ENCODE results near the gene DENND5A. TPM values are rescaled to one million over a fixed set of nuclear protein-coding genes. Genes with fewer than 3 reads are reported as not detected.

DENND5A gene
- total and polyA plus RNA-seq, 10 of the 15 experiments (the other 5 are each of a cell fraction or from before 2014, with no cell fraction given) = 15.6 to 157 (median 85.1) TPM

DNA sequence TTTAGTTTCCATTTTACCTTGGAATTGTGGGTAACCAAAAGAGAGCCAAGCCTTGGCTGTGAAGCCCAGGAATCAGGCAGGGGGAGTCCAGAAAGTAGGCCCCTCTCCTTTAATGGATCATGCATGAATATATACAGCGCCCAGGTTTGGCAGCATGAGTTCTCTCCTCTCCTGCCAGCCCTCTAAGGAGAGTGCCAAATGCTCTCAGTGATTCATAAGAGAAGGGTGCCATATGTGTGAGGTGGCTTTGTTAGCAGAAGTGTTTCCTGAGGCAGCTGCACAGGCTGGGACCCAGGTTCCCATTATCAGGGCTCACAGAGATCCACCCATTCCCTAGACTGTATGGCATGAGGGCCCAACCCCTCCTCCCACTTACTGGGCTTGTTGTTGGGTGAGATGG, 121.4 kb downstream of the DENND5A start:
- POLR2A ChIA-PET = interaction anchor here (0.6 kb wide), 1 partner anchor 554 kb away, joined by 4 read pairs; no protein-coding TSS in a partner anchor
- CTCF ChIA-PET = interaction anchor here (0.7 to 1.8 kb wide), 3 partner anchors 104 to 363 kb away, joined by 3 to 5 read pairs (median 3); no protein-coding TSS in a partner anchor
- Histone ChIP-seq H3K4me2 (ENCODE audit: control insufficient read depth, insufficient read depth) (no peak overlapping the region), H3K9me3 (replicated peaks; ENCODE audit: control insufficient read depth, insufficient read depth, low read length) (no peaks in the 10 kb centered on the region), H3K4me3 (no peak overlapping the region), H3K9ac (ENCODE audit: control insufficient read depth, insufficient read depth, low read length) (no peak overlapping the region), H3K4me1 (ENCODE audit: control insufficient read depth, insufficient read depth, low read length) (no peaks in the 10 kb centered on the region), H4K20me1 (ENCODE audit: control insufficient read depth, insufficient read depth) (no peaks in the 10 kb centered on the region), H3K27ac (ENCODE audit: control insufficient read depth, insufficient read depth) (no peak overlapping the region), H3K79me2 (ENCODE audit: control insufficient read depth, insufficient read depth, low read length) (no peaks in the 10 kb centered on the region), H2AFZ (ENCODE audit: control insufficient read depth, low read depth, low read length) (no peak overlapping the region), H3K27me3 (replicated peaks in 1 of 2; ENCODE audit: control insufficient read depth in 2 of 2, insufficient read depth in 2 of 2, low read length in 1 of 2) (no peaks in the 10 kb centered on the region), H3K36me3 (ENCODE audit: control insufficient read depth in 2 of 2, insufficient read depth in 2 of 2, low read length in 1 of 2) (peaks cover 6 to 26% of the 10 kb centered on the region in 2 experiments)
- RAD21 ChIA-PET (ENCODE audit: unreplicated experiment) = no interaction called here
- WGBS (ENCODE audit: insufficient coverage, insufficient replicate concordance, low lambda C conversion rate, missing lambda C conversion rate) = 89% methylated on average over 1 of the region's 1 CpG
- TF ChIP-seq TARDBP (IDR thresholded peaks at IDR 0.05; ENCODE audit: borderline replicate concordance) = no peak
- FAIRE-seq (no peak), ATAC-seq (no peak), DNase-seq (ENCODE audit: low read depth, low spot score) (no peak)
- intact Hi-C loops (cut with micrococcal nuclease; ENCODE audit: unreplicated experiment) (no loop called here), in situ Hi-C loops (cut with MboI) (no loop called here)
- SMC1A ChIA-PET (ENCODE audit: uncharacterized antibody, unreplicated experiment) = interaction anchor here (1.0 kb wide), 1 partner anchor 22 kb away, joined by 3 read pairs; no protein-coding TSS in a partner anchor
- no TSS peak for BruUV-seq (replicated peaks)

DNA sequence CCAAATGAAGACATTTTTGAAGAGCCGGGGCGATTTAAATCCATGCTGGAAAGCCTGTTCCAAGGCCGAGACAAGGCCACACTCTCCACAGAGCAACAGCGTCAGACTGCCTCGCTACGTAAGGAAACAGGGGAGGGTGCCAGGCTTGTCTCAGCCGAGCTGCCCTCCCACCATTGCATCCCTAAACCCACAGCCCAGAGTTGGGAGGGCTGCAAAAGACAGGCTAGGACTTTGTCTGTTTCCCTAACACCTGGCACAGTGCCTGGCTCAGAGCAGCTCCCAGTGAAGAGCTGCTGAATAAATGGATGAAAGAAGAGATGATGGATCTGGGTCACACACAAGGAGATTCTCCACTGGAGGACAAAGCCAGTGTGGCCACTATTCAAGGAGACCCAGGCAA, 122.4 kb downstream of the DENND5A start:
- 90% methylated on average over 7 of the region's 7 CpGs for WGBS (ENCODE audit: insufficient coverage, insufficient replicate concordance, low lambda C conversion rate, missing lambda C conversion rate)
- H3K9ac ChIP-seq (ENCODE audit: control insufficient read depth, insufficient read depth, low read length) = no peak overlapping the region
- in situ Hi-C loops (cut with MboI) = no loop called here

More for the DNA sequence above, 122.4 kb downstream of the DENND5A start:
- H3K27ac ChIP-seq (ENCODE audit: control insufficient read depth, insufficient read depth) = no peak overlapping the region
- peaks cover 8 to 26% of the 10 kb centered on the region in 2 experiments for H3K36me3 ChIP-seq (ENCODE audit: control insufficient read depth in 2 of 2, insufficient read depth in 2 of 2, low read length in 1 of 2)
- intact Hi-C loops (cut with micrococcal nuclease; ENCODE audit: unreplicated experiment) = no loop called here
- H3K4me2 ChIP-seq (ENCODE audit: control insufficient read depth, insufficient read depth) = no peak overlapping the region
- no peaks in the 10 kb centered on the region for H3K4me1 ChIP-seq (ENCODE audit: control insufficient read depth, insufficient read depth, low read length)
- BruUV-seq (replicated peaks) = no TSS peak
- POLR2A ChIA-PET = no interaction called here
- no peak overlapping the region for H3K4me3 ChIP-seq
- CTCF ChIA-PET = interaction anchor here (1.3 to 15.8 kb wide), 3 partner anchors 127 to 364 kb away, joined by 3 to 323 read pairs (median 5); no protein-coding TSS in a partner anchor
- H3K79me2 ChIP-seq (ENCODE audit: control insufficient read depth, insufficient read depth, low read length) = no peaks in the 10 kb centered on the region
- TF ChIP-seq, protein P1, sequence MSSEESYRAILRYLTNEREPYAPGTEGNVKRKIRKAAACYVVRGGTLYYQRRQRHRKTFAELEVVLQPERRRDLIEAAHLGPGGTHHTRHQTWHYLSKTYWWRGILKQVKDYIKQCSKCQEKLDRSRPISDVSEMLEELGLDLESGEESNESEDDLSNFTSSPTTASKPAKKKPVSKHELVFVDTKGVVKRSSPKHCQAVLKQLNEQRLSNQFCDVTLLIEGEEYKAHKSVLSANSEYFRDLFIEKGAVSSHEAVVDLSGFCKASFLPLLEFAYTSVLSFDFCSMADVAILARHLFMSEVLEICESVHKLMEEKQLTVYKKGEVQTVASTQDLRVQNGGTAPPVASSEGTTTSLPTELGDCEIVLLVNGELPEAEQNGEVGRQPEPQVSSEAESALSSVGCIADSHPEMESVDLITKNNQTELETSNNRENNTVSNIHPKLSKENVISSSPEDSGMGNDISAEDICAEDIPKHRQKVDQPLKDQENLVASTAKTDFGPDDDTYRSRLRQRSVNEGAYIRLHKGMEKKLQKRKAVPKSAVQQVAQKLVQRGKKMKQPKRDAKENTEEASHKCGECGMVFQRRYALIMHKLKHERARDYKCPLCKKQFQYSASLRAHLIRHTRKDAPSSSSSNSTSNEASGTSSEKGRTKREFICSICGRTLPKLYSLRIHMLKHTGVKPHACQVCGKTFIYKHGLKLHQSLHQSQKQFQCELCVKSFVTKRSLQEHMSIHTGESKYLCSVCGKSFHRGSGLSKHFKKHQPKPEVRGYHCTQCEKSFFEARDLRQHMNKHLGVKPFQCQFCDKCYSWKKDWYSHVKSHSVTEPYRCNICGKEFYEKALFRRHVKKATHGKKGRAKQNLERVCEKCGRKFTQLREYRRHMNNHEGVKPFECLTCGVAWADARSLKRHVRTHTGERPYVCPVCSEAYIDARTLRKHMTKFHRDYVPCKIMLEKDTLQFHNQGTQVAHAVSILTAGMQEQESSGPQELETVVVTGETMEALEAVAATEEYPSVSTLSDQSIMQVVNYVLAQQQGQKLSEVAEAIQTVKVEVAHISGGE (CRISPR knock-in tag; IDR thresholded peaks at IDR 0.05) = no peak
- DNase-seq (ENCODE audit: low read depth, low spot score) (no peak), FAIRE-seq (no peak), ATAC-seq (no peak)
- H3K27me3 ChIP-seq (replicated peaks in 1 of 2; ENCODE audit: control insufficient read depth in 2 of 2, insufficient read depth in 2 of 2, low read length in 1 of 2) = no peaks in the 10 kb centered on the region
- no peaks in the 10 kb centered on the region for H3K9me3 ChIP-seq (replicated peaks; ENCODE audit: control insufficient read depth, insufficient read depth, low read length)
- SMC1A ChIA-PET (ENCODE audit: uncharacterized antibody, unreplicated experiment) = no interaction called here
- H4K20me1 ChIP-seq (ENCODE audit: control insufficient read depth, insufficient read depth) = no peaks in the 10 kb centered on the region
- RAD21 ChIA-PET (ENCODE audit: unreplicated experiment) = interaction anchor here (1.0 kb wide), 1 partner anchor 12 kb away, joined by 3 read pairs; no protein-coding TSS in a partner anchor
- H2AFZ ChIP-seq (ENCODE audit: control insufficient read depth, low read depth, low read length) = no peak overlapping the region
